ENCODE results near the gene GBA3. TPM values are rescaled to one million over a fixed set of nuclear protein-coding genes. Genes with fewer than 3 reads are reported as not detected.

Gene GBA3
- total RNA-seq, 1 experiment from 2014 or later, result not detected

DNA sequence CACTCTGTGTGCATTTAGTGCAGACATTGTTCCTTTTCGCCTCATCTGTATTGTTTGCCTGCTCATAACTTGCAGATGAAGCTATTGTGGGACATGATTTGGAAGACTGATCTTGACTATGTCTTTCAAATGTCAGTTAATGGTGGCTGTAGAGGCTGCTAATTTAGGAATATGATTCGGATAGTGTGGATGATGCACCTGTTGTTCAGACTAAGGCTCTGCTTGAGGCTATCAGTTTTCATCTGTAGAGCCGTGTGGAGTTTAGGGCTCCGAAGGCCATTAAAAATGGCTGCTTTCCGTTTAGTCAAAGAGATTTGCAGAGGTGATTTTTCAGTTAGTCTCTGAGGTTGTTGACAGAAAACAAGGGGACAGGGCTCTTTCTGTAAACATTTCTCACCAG, 102.0 kb downstream of the GBA3 start:
- H2BK5ac ChIP-seq (ENCODE audit: insufficient read length, low read length), result no peak overlapping the region
- Mint-ChIP-seq H3K27ac (no peak overlapping the region), H3K4me1 (no peaks in the 10 kb centered on the region), H3K36me3 (ENCODE audit: insufficient read depth in 1 of 3, low read depth in 3 of 3) (no peaks in the 10 kb centered on the region), H3K4me3 (no peak overlapping the region), H3K9me3 (no peaks in the 10 kb centered on the region), H3K27me3 (ENCODE audit: low read depth) (no peaks in the 10 kb centered on the region)
- H4K20me1 ChIP-seq (ENCODE audit: control insufficient read depth, insufficient read depth, insufficient read length), result no peaks in the 10 kb centered on the region
- H4K5ac ChIP-seq (ENCODE audit: insufficient read length, low read depth, low read length), result no peak overlapping the region
- no peak overlapping the region for H2BK120ac ChIP-seq (ENCODE audit: low read depth, low read length, poor library complexity, severe bottlenecking)
- H2BK15ac ChIP-seq (ENCODE audit: low read depth, low read length), result no peak overlapping the region
- WGBS (ENCODE audit: extremely low coverage, insufficient read length, low lambda C conversion rate), result no CpG with 5 or more reads among the region's 5 CpGs
- H2BK20ac ChIP-seq (ENCODE audit: low read depth, low read length, poor library complexity, severe bottlenecking), result no peak overlapping the region
- H3K23me2 ChIP-seq (ENCODE audit: insufficient read length, low read depth, low read length, poor library complexity, severe bottlenecking), result no peaks in the 10 kb centered on the region
- no peak overlapping the region for H3K56ac ChIP-seq (ENCODE audit: insufficient read length, low read depth, low read length)
- TF ChIP-seq, protein P1, sequence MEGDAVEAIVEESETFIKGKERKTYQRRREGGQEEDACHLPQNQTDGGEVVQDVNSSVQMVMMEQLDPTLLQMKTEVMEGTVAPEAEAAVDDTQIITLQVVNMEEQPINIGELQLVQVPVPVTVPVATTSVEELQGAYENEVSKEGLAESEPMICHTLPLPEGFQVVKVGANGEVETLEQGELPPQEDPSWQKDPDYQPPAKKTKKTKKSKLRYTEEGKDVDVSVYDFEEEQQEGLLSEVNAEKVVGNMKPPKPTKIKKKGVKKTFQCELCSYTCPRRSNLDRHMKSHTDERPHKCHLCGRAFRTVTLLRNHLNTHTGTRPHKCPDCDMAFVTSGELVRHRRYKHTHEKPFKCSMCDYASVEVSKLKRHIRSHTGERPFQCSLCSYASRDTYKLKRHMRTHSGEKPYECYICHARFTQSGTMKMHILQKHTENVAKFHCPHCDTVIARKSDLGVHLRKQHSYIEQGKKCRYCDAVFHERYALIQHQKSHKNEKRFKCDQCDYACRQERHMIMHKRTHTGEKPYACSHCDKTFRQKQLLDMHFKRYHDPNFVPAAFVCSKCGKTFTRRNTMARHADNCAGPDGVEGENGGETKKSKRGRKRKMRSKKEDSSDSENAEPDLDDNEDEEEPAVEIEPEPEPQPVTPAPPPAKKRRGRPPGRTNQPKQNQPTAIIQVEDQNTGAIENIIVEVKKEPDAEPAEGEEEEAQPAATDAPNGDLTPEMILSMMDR (conservative IDR thresholded peaks at IDR 0.05), result no peak
- H4K8ac ChIP-seq (replicated peaks; ENCODE audit: insufficient read length, low read depth, low read length), result no peak overlapping the region
- H3K14ac ChIP-seq (ENCODE audit: insufficient read depth, low read length), result no peak overlapping the region
- H2BK12ac ChIP-seq (ENCODE audit: insufficient read length, low read depth, low read length), result no peak overlapping the region
- DNase-seq, result no peak
- H3K27ac ChIP-seq (ENCODE audit: insufficient read length, low read depth, low read length), result no peak overlapping the region
- H3K9ac ChIP-seq (ENCODE audit: extremely low read depth, insufficient read length, low read length), result no peak overlapping the region
- no peak overlapping the region for H2AFZ ChIP-seq (ENCODE audit: low read length)
- no peak overlapping the region for H3K23ac ChIP-seq (ENCODE audit: insufficient read length, low read depth, low read length)
- H3K4ac ChIP-seq (ENCODE audit: low read depth, low read length), result no peak overlapping the region
- H3K4me2 ChIP-seq (ENCODE audit: insufficient read depth, insufficient read length, low read length), result no peak overlapping the region
- no peak overlapping the region for H3T11ph ChIP-seq (ENCODE audit: low read length)
- no peak overlapping the region for H2AK5ac ChIP-seq (ENCODE audit: insufficient read length, low read length)
- H3K79me2 ChIP-seq (ENCODE audit: insufficient read depth, low read length), result no peaks in the 10 kb centered on the region
- H3K27me3 ChIP-seq (ENCODE audit: insufficient read depth, low read length), result no peaks in the 10 kb centered on the region
- H3K9me3 ChIP-seq (ENCODE audit: control insufficient read depth, low read depth, low read length), result no peaks in the 10 kb centered on the region
- H3K4me1 ChIP-seq (ENCODE audit: insufficient read depth, low read length), result no peaks in the 10 kb centered on the region; the same call in 1 of the 2 replicates
- H3K79me1 ChIP-seq (ENCODE audit: insufficient read depth, low read depth, low read length, poor library complexity, severe bottlenecking), result no peaks in the 10 kb centered on the region
- H3K18ac ChIP-seq (ENCODE audit: insufficient read length, low read depth, low read length), result no peak overlapping the region
- H4K91ac ChIP-seq (ENCODE audit: insufficient read length, low read depth, low read length), result no peak overlapping the region
